NCI-H345 treated with DMSO at 0.1 percent for 48 hours (cell line): ENCODE results near the gene PRADC1.
"Not testable (repeated sequence)": the region's sequence is repeated elsewhere in the genome, so short reads cannot be mapped to it uniquely, and the experiment has no call there.

Source experiments
- DNase-seq: peaks from one replicate; lab custom pipeline; 2025; ENCODE audit not compliant: unreplicated experiment; lab: John Stamatoyannopoulos, UW

PRADC1 gene

DNA sequence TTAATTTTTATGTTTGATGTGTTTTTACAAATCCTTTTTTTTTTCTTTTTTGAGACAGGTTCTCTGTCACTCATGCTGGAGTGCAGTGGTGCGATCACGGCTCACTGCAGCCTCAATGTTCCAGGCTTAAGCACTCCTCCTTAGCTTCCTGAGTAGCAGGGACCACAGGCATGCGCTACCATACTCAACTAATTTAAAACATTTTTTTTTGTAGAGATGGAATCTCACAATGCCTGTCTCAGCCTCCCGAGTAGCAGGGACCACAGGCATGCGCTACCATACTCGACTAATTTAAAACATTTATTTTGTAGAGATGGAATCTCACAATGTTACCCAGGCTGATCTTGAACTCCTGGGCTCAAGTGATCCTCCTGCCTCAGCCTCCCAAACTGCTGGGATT is 27.4 kb downstream of the PRADC1 start:
- DNase-seq = no peak

- no peak for DNase-seq
These were observed 29.9 kb downstream of the PRADC1 start for GRCh38 chr2:73203055-73203681.

GRCh38 chr2:73202156-73203054 is 30.6 kb downstream of the PRADC1 start, which contains the start of gene NOTO:
NOTO (plus strand) TSS chr2:73202574; CDS start chr2:73202667, 93 bp downstream.
- DNase-seq = no peak

- DNase-seq = not testable (repeated sequence)
These were observed 32.8 kb downstream of the PRADC1 start for GRCh38 chr2:73200281-73200680.

DNA sequence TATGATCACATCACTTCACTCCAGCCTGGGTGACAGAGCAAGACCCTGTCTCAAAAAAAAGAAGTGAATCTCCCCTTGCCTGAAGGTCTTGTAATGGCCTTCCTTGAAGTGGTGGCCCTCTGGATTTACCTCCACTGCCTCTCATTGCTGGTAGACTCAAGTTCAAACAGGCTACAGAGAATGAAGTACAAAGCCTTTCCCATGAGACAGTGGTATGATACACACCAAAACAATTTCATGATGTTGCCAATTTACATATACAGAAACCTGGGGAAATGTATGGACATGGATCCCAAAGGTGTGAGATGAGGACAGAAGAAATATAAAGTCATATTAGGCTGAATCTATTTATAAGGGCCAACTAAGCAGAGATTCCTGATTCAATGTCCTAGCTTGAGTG is 35.5 kb downstream of the PRADC1 start:
- DNase-seq = no peak

- no peak for DNase-seq
These were observed 45.5 kb downstream of the PRADC1 start for GRCh38 chr2:73187549-73187948.

GRCh38 chr2:73185965-73186364 is 47.1 kb downstream of the PRADC1 start:
- DNase-seq = no peak
